Fibroblast of skin of left biceps (primary cell): ENCODE results near the gene AIG1.
A peak's percentile ranks its signal among the peaks of the same experiment; 100 is the strongest.

ENCODE experiments used
- DNase-seq, 2 experiments: peaks; one replicate each; pipeline ENCODE4 v3.0.0-alpha.2; 2013; ENCODE audit warnings: low read depth in 2 of 2

AIG1 gene

GRCh38 chr6:143229400-143229799 is 168.7 kb downstream of the AIG1 start:
- DNase-seq = no peak

- DNase-seq = no peak
Measured at GRCh38 chr6:143232849-143233248, 172.2 kb downstream of the AIG1 start.

GRCh38 chr6:143233554-143234285 is 173.0 kb downstream of the AIG1 start:
- DNase-seq = no peak

- DNase-seq = no peak
Measured at GRCh38 chr6:143234734-143235133, 174.0 kb downstream of the AIG1 start.

GRCh38 chr6:143236151-143236798 is 175.6 kb downstream of the AIG1 start:
- no peak for DNase-seq

GRCh38 chr6:143238306-143238705 is 177.6 kb downstream of the AIG1 start:
- DNase-seq = no peak

- DNase-seq = no peak
Measured at GRCh38 chr6:143241111-143241510, 180.4 kb downstream of the AIG1 start.

GRCh38 chr6:143241911-143242310 is 181.2 kb downstream of the AIG1 start:
- DNase-seq = no peak

GRCh38 chr6:143243786-143244185 is 183.1 kb downstream of the AIG1 start:
- no peak for DNase-seq

GRCh38 chr6:143245656-143246055 is 185.0 kb downstream of the AIG1 start:
- no peak for DNase-seq

- DNase-seq = peak; percentile 20 to 61
Measured at GRCh38 chr6:143246166-143246775, 185.6 kb downstream of the AIG1 start.

- no peak for DNase-seq
Measured at GRCh38 chr6:143247586-143247985, 186.9 kb downstream of the AIG1 start.

- DNase-seq = no peak
Measured at GRCh38 chr6:143248359-143248758, 187.7 kb downstream of the AIG1 start.

- no peak for DNase-seq
Measured at GRCh38 chr6:143251288-143251687, 190.6 kb downstream of the AIG1 start.

GRCh38 chr6:143252961-143253360 is 192.3 kb downstream of the AIG1 start:
- no peak for DNase-seq

- DNase-seq = no peak
Measured at GRCh38 chr6:143253586-143253985, 192.9 kb downstream of the AIG1 start.

GRCh38 chr6:143258945-143259344 is 198.3 kb downstream of the AIG1 start:
- DNase-seq = no peak

GRCh38 chr6:143260857-143261256 is 200.2 kb downstream of the AIG1 start:
- DNase-seq = no peak

GRCh38 chr6:143261899-143262436 is 201.3 kb downstream of the AIG1 start:
- no peak for DNase-seq

GRCh38 chr6:143262859-143263258 is 202.2 kb downstream of the AIG1 start:
- no peak for DNase-seq

GRCh38 chr6:143264379-143264778 is 203.7 kb downstream of the AIG1 start:
- no peak for DNase-seq

- DNase-seq = no peak
Measured at GRCh38 chr6:143264986-143265764, 204.5 kb downstream of the AIG1 start.
